ENCODE data around the gene ACTA2.

ACTA2 gene

DNA sequence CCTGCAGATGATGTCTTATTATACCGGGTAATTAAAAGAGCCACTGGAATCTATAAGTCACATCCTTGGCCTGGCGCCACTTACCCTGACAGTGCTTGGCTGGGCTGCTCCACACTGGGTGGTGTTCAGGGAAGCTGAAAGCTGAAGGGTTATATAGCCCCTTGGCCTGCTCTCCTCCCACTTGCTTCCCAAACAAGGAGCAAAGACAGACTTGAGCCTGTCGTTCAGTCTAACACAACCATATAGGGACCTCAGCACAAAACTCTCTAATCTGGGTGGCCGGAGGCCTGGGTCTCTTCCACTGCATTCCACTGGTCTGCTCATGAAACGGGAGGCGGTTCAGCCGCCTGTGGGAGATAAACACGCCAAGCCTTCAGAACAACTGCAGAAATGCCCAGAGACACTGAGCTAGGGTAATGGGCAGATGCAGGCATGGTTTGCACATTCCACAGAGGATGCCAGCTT is at the start of gene ACTA2:
Gene ACTA2 (minus strand): TSS at position 127 of the 465 bp plus-strand sequence. CDS start 3,843 bp downstream, outside the sequence.
- no peak for DNase-seq

DNA sequence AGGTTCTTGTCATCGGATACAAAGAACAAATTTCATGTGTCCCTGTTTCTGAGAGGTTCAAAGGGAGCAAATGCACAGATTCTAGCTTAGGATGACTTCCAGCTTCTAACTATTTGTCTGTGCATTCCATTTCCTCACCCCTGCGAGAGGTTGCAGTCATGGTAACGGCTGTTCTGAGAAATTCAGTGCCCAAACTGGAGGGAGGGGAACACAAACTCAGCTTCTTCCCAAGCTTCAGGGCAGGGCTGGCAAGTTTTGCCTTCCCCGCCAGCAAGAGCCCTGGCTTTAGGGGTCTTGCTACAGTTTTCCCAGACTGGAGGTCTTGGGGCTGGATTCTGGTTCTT is 49.1 kb upstream of the ACTA2 start:
- no peak for DNase-seq

DNA sequence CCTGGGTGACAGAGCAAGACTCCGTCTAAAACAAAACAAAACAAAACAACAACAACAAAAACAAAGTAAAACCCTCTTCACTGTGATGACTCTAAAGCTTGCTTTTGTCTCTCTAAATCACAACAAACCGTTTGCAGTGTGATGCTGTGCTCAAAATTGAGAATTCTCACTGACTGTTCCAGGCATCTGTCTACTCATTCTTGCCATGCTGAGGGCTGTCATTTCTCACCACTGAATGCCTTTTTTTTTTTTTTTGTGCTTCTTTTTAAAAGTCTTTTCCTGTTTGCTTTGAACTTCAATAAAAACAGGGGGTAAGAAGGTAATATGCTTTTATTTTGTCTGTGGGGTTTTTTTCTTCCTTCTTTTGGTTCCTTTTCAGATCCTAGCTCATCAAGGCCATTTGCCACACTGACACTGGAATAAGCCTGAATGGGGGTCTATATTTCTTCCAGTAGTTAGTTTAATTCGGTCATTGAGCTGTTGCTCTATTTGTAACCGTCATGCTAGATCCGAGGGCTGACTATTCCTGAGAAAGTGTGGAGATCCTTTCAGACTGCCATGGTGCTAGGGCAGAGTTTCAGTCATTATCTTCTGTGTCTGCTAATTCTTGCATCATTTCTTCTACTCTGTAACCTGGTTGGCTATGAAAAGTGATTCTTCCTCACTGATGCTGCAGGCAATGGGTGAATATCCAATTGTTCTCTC is 48.6 kb upstream of the ACTA2 start:
- no peak for DNase-seq

DNA sequence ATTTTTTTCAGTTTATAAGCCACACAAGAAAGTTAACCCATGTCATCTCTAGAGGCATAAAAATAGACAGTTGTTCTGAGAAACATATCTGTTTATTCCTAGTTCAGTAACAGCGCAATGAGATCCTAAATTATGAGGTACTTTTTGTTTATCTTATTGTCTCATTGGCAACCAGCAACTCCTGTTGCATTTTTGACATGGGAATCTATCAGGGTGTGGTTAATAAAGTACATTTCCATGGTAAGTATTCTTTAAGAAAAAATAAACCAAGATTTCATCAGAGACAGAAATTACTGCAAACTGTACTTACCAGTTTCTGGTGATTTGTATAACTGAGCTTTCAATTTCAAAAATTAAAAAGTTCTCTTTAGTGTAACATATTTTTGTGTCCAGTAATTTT is 47.1 kb upstream of the ACTA2 start:
- no peak for DNase-seq

DNA sequence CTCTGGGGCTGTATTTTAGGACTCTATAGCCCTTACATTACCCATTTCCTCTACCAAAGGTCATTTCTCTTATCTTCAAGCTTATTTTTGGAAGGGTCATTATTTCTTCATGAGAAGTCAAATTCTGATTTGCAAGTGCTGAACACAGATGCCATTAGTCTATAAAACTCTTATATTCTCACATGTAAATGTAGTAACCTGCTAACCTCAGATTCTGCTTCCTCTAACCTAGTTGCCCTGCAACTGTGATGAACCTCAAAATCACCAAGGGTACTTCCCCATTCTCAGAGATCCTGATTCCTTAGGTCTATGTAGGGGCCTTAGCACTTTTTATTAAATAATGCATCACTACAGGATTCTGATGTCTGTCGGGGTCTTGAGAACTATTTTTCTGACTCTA is 44.4 kb upstream of the ACTA2 start:
- DNase-seq, result no peak

DNA sequence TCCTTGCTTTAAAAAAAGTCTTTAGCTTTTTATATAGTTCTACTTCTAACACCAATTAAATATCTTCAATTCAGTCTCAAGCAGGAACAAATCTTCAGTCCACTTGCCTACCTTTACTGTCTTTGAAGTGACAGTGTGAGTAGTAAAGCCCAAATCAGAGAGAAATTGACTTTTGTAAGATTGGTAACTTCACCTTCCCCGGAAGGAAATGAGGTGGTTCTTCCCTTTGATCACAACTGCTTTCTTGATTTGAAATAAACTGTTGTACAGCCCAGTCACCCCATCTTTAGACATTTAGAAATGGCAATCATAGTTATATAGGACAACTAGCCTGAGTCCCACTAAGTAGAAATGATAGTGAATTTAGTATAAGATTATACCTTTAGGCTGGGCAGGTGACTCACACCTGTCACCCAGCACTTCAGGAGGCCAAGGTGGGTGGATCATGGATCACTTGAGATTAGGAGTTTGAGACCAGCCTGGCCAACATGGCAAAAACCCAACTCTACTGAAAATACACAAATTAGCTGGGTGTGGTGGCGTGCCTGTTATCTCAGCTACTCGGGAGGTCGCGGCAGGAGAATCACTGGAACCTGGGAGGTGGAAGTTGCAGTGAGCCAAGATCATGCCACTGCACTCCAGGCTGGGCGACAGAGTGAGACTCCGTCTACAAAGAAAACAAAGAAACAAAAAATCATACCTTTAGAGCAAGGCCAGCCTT is 42.7 kb upstream of the ACTA2 start:
- DNase-seq, result no peak

DNA sequence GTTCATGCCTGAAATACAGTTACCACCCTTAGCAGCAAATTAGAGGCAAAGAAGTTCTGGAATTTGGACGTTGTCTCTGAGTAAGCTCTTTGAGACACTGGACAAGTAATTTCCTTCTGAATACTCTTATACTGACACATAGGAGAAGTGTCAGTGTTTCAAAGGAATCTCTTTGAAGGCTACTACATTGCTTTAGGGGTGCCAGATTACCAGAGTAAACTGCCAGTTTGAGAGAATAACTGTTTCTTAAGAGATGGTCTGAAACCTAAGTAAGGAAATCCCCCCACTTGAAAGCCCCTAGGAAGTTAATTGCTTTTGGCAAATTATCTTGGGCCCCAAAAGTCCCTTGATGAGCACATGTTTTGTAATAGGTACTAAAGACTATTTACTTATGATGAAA is 41.4 kb upstream of the ACTA2 start:
- no peak for DNase-seq

DNA sequence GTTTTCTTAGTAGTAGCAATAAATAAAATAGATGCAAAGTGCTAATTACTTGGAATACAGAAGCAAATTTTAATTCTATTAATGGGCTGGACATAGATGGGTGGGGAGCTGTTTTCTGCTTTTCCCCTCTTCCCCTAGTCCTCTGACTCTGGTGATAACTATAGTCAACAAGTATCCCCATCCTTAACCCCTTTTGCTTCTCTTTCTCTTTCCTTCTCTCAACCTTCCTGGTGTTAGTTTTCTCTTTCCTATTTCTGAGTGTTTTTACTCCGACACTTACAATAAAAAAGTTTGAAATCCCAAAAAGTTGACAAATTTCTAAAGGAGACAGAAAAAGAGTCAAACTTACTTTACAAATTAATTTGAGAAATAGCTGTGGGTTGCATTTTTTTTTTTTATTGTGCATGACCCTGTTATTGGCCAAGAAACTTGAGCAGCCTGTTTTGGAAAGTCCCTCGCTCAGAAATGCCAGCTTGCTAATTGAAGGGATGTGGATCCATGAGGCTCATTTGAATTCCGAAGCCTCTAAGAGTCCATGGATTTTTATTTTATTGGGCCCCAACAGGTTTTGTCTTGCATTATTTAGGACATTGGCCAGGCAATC is 40.5 kb upstream of the ACTA2 start:
- no peak for DNase-seq

DNA sequence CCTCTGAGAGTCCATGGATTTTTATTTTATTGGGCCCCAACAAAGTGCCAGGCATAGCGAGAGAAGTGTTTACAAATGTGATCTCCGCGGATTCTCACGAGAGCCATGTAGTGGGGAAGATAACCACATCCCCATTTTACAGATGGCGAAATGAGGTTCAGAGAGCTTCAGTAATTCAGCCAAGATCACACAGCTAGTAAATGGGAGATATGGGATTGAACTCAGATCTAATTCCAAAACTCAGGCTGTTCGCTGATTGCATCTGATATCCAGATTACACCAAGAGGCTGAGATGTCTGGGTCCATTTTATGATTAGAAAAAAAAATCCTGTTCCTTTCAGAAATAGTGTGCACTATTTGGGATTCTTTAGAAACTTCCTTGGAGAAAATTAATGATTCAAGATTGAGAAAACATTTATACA is 39.3 kb upstream of the ACTA2 start:
- DNase-seq, result no peak

DNA sequence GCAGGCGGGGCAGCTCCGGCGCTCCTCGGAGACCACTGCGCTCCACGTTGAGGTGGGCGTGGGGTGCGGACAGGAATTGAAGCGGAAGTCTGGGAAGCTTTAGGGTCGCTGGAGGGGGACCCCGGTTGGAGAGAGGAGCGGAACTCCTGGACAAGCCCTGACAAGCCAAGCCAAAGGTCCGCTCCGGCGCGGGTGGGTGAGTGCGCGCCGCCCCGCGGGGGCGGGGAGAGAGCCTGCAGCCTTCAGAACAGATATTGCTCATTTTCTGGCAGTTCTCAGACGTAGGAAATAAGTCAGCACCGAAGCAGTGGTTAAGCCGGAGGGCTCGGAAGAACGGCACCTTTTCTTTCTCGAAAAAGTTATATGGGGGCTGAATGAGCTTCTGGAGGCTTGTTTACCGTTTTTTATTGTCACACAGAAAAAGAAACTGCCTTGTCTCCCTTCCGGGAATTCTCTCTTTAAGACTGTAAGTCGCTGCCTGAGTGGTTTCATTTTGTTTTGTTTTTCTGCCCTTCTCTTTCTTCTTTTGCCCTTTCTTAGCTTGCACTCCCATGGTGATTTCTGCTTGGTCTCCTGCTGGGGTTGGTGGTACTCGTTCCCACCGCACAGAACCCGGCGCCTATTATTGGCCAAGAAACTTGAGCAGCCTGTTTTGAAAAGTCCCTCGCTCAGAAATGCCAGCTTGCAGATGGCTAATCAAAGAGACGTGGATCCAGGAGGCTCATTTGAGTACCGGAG is 38.8 kb upstream of the ACTA2 start:
- DNase-seq, result peak; percentile 55

DNA sequence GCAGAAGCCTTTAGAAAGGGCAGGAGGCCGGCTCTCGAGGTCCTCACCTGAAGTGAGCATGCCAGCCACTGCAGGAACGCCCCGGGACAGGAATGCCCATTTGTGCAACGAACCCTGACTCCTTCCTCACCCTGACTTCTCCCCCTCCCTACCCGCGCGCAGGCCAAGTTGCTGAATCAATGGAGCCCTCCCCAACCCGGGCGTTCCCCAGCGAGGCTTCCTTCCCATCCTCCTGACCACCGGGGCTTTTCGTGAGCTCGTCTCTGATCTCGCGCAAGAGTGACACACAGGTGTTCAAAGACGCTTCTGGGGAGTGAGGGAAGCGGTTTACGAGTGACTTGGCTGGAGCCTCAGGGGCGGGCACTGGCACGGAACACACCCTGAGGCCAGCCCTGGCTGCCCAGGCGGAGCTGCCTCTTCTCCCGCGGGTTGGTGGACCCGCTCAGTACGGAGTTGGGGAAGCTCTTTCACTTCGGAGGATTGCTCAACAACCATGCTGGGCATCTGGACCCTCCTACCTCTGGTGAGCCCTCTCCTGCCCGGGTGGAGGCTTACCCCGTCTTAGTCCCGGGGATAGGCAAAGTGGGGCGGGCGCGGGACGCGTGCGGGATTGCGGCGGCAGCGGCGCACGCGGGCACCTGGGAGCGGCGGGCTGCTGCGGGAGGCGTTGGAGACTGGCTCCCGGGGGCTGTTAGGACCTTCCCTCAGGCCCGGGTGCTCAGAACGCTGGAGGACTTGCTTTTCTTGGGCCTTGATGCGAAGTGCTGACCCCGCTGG is 38.0 kb upstream of the ACTA2 start, which contains the start of gene FAS:
Gene FAS (plus strand): TSS at position 415 of the 777 bp plus-strand sequence. CDS start 79 bp downstream, at position 494.
- DNase-seq, result peak; percentile 55

DNA sequence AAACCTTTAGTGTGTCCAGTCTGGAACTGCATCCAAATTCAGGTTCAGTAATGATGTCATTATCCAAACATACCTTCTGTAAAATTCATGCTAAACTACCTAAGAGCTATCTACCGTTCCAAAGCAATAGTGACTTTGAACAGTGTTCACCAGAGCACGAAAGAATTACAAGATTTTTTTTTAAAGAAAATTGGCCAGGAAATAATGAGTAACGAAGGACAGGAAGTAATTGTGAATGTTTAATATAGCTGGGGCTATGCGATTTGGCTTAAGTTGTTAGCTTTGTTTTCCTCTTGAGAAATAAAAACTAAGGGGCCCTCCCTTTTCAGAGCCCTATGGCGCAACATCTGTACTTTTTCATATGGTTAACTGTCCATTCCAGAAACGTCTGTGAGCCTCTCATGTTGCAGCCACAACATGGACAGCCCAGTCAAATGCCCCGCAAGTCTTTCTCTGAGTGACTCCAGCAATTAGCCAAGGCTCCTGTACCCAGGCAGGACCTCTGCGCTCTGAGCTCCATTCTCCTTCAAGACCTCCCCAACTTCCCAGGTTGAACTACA is 37.3 kb upstream of the ACTA2 start:
- DNase-seq, result no peak

DNA sequence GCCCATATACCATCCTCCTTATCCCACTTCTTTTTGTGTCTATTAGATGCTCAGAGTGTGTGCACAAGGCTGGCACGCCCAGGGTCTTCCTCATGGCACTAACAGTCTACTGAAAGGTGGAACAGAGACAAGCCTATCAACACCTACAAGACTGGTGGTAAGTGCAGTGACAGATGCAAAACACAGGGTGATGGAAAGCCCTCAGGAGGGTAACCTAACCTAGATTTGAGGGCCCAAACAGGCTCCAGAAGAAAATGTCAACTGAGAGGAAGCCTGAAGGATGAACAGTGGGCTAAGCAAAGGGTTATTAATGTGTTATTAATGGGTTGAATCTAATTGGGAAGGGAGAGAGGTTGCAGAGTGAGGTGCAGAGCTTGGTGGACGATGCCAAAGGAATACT is 36.9 kb upstream of the ACTA2 start:
- DNase-seq, result no peak

DNA sequence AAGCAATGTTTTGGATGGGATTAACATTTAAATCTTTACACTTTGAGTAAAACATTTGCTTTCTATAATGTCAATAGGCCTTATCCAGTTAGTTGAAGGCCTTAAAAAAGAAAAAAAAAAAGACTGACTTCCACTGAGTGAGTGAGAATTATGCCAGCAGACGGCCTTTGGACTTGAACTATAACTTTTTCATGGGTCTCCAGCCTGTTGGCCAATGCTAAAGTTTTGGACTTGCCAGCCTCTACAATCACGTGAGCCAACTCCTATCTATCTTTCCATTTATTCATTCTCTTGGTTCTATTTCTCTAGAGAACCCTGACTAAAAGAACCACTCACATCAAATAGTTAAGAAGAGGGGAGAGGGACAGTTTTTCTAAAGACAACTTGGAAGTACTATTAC is 35.3 kb upstream of the ACTA2 start:
- no peak for DNase-seq

DNA sequence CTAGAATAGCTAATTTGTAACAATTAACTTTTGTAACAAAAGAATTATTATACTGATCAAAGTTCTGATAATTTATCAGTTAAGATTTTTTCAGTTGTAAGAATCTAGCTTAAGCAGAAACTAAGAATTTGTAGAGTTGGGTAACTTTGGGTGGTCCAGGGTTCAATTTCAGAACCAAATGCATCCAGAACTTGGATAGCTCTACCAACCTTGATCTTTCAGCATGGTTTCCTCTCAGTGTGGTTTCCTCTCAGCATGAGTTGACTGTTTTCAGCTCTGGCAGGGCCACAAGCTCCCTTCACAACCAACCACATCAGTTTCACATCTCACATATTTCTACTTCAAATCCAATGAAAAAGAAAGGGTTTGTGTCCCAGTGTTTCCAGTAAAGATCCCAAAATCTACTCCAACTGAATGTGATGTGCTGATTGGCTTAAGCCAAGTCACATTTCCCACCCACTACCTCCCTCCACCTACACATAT is 34.7 kb upstream of the ACTA2 start:
- no peak for DNase-seq

DNA sequence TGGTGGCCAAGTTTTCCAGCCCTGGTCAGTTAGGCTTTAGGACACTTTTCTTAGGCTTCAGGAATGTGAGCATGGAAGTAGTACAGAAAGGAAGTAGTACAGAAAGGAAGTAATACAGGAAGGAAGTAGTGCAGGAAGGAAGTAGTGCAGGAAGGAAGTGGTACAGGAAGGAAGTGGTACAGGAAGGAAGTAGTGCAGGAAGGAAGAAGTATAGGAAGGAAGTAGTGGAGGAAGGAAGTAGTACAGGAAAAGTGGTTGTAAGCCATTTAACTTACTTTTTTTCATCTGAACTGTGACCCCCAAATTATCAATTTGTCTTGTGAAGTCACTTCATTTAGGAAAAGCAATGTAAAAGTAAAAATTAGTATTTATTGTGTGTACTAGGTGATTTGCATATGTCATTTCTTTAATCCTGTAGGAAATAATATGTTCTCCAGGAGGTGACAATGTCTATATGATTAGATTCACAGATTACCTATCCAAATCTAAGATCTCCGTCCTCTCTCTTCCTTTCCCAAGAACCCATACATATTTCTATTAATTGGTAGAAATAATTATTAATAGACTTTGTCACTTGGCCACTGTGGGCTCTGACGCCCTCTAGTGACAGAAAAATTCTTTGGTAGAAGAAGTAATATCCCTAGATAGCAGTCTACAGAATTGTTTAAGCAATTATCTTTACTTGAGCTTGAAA is 34.1 kb upstream of the ACTA2 start:
- DNase-seq, result peak; percentile 30

DNA sequence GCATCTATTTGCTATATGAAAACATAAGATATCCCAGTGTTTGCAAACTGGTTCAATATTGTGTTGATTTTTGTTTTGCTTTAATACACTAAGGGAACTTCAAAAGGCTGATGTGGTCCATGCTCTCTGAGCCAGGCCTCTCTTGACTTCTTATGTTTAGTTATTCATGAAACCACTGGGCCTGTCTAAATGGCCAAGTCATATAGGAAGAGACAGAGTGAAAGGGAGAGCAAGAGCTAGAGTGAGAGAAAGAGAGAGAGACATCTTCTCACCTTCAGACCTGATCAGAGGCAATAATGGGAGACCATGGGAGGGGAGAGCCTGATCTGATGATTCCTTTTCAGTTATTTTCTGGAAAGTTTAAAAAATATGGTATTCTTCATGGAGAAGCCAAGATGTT is 32.0 kb upstream of the ACTA2 start:
- DNase-seq, result no peak

DNA sequence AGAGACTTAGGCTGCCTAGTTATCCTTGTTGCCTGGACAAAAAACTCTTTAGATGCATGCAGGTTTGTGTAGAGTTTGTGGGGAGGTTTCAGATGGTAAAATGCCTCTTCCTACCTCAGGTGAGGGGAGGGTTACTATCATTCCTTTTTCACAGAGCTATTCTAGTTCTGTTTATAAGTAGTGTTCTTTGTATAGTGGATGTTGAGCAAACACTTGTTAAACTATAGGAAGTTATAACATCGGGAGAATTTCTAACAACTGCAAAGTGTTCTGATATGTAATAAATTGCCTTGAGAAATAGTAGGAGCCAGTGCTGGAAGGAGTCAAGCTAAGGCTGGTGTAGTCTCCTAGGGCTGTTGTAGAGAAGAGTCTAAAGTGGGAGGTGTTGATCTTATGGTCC is 31.4 kb upstream of the ACTA2 start:
- DNase-seq, result no peak

DNA sequence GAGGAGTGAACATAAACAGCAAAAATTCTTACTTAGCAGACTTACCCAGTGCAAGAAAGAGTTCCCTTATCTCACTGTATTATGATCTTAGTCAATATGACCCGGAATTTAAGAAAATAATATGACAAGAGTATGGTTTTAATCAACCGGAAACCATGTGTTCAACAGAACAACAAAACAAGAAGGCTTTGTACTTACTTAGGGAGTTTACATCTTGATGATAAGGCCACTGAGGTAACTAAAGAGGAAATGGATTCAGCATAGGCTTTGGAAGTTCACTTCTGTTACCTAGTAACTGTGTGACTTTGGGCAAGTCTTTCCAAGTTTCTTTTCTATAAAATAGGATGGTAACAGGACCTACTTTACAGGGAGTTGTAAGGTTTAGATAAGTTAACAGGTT is 30.6 kb upstream of the ACTA2 start:
- DNase-seq, result no peak

DNA sequence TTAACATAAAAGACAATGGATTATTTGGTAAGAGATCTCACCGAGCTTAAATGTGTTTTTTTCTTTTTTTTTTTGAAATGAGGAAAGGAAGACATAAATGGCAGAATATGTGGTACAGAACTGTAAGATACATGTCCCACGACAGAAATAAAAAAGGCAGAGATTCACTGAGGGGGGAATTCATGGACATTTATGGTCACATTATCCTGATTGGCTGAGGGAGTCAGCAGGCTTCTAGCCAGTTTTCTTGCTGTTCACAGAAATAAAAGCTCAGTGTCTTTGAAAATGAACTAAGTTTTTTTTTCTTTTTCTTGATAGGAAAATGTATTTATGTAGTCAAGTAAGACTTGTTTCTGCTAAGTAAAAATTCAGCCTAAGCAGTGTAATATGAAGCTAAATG is 29.8 kb upstream of the ACTA2 start:
- DNase-seq, result no peak

DNA sequence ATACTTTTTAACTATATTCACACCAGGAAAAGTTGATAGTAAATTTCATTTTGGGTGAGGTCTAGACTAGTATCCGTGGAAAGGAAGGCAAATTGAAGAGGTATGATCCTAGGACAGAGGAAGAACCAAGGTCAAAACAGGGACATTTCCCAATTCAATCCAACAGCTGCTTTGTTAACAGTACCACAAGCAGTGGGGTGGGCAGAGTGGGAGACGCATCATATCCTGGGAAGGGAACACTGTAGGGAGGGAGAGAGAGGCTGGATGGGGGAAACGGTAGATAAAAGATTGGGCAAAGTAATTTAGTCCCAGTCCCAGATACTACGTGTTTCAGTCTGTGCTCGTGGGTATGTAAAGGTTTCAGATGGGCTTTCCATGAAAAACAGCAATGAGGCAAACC is 28.9 kb upstream of the ACTA2 start:
- no peak for DNase-seq

Data from NCI-H146 (cell line).